ENCODE measurements around the gene PPP2R5E.

The PPP2R5E gene

DNA sequence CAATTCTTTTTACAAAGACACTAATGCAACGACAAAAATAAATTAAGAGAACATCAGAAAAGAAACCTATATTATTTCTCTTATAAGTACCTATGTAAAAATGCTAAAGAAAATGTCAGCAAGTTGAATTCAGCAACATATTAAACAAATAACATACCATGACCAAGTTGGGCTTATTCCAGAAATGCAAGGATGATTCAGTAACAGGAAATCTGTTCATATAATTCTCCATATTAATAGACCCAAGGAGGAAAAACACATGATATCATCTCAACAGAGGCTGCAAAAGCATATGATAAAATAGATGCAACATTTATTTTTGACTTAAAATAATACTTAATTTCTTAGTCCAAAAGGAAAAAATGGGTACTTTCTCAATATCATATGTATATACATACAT lies 199.3 kb downstream of the PPP2R5E start:
- no peak overlapping the region for H3K9ac ChIP-seq (ENCODE audit: low read length)
- no peaks in the 10 kb centered on the region for H3K4me1 ChIP-seq (ENCODE audit: insufficient read depth, low read length, severe bottlenecking)
- H3K79me2 ChIP-seq (ENCODE audit: insufficient read depth, low read length), result no peaks in the 10 kb centered on the region
- no peak overlapping the region for H3K4me3 ChIP-seq (ENCODE audit: low read depth, low read length, poor library complexity, severe bottlenecking)
- no peak for TF ChIP-seq EZH2 (IDR thresholded peaks at IDR 0.05; ENCODE audit: borderline replicate concordance, low read length)
- TF ChIP-seq, protein P1, sequence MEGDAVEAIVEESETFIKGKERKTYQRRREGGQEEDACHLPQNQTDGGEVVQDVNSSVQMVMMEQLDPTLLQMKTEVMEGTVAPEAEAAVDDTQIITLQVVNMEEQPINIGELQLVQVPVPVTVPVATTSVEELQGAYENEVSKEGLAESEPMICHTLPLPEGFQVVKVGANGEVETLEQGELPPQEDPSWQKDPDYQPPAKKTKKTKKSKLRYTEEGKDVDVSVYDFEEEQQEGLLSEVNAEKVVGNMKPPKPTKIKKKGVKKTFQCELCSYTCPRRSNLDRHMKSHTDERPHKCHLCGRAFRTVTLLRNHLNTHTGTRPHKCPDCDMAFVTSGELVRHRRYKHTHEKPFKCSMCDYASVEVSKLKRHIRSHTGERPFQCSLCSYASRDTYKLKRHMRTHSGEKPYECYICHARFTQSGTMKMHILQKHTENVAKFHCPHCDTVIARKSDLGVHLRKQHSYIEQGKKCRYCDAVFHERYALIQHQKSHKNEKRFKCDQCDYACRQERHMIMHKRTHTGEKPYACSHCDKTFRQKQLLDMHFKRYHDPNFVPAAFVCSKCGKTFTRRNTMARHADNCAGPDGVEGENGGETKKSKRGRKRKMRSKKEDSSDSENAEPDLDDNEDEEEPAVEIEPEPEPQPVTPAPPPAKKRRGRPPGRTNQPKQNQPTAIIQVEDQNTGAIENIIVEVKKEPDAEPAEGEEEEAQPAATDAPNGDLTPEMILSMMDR (IDR thresholded peaks at IDR 0.05; ENCODE audit: low read length), result no peak
- no peaks in the 10 kb centered on the region for H3K36me3 ChIP-seq (ENCODE audit: insufficient read depth, low read length)
- no peak overlapping the region for H3K4me2 ChIP-seq (ENCODE audit: low read length)
- no peak overlapping the region for H3K27ac ChIP-seq (ENCODE audit: low read depth, low read length, poor library complexity, severe bottlenecking)
- no peaks in the 10 kb centered on the region for H4K20me1 ChIP-seq (ENCODE audit: insufficient read depth, low read length)
- H3K9me2 ChIP-seq (ENCODE audit: low read depth, low read length), result no peaks in the 10 kb centered on the region
- no peaks in the 10 kb centered on the region for H3F3A ChIP-seq (ENCODE audit: insufficient read depth, low read length)
- no peaks in the 10 kb centered on the region; the same call in 1 of the 2 replicates for H3K27me3 ChIP-seq (ENCODE audit: insufficient read depth, low read length)
- no peaks in the 10 kb centered on the region for H3K9me3 ChIP-seq (ENCODE audit: low read length)
- H2AFZ ChIP-seq (ENCODE audit: low read length), result no peak overlapping the region

DNA sequence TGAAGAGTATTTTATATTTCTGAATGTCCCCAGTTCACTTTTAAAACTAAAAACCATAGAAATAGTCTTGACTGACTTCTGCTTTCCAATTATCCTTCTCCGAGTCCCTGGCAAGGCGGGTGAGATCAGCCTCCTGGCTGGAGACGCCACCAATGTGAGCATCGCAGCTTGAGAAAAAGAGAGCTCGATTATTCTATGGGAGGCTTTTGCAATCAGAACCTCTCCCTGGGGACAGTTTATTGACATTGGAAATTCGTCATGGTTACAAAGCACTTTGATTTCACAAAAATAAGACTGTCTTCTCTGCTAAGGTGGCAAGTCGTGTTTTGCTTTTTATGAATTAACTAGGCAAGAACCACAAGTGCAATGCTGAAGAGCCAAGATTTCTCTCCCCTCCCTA lies 200.8 kb downstream of the PPP2R5E start:
- Histone ChIP-seq H3K4me2 (ENCODE audit: low read length) (no peak overlapping the region), H3K36me3 (ENCODE audit: insufficient read depth, low read length) (no peaks in the 10 kb centered on the region), H4K20me1 (ENCODE audit: insufficient read depth, low read length) (no peaks in the 10 kb centered on the region), H3K27me3 (ENCODE audit: insufficient read depth, low read length) (no peaks in the 10 kb centered on the region), H3K9me3 (ENCODE audit: low read length) (no peaks in the 10 kb centered on the region), H2AFZ (ENCODE audit: low read length) (no peak overlapping the region), H3K9me2 (ENCODE audit: low read depth, low read length) (no peaks in the 10 kb centered on the region), H3F3A (ENCODE audit: insufficient read depth, low read length) (no peaks in the 10 kb centered on the region), H3K4me1 (ENCODE audit: insufficient read depth, low read length, severe bottlenecking) (no peaks in the 10 kb centered on the region), H3K9ac (ENCODE audit: low read length) (no peak overlapping the region), H3K27ac (ENCODE audit: low read depth, low read length, poor library complexity, severe bottlenecking) (no peak overlapping the region), H3K4me3 (ENCODE audit: low read depth, low read length, poor library complexity, severe bottlenecking) (no peak overlapping the region), H3K79me2 (ENCODE audit: insufficient read depth, low read length) (no peaks in the 10 kb centered on the region)
- TF ChIP-seq EZH2 (IDR thresholded peaks at IDR 0.05; ENCODE audit: borderline replicate concordance, low read length), result no peak
- TF ChIP-seq, protein P1 (IDR thresholded peaks at IDR 0.05; ENCODE audit: low read length), result no peak

DNA sequence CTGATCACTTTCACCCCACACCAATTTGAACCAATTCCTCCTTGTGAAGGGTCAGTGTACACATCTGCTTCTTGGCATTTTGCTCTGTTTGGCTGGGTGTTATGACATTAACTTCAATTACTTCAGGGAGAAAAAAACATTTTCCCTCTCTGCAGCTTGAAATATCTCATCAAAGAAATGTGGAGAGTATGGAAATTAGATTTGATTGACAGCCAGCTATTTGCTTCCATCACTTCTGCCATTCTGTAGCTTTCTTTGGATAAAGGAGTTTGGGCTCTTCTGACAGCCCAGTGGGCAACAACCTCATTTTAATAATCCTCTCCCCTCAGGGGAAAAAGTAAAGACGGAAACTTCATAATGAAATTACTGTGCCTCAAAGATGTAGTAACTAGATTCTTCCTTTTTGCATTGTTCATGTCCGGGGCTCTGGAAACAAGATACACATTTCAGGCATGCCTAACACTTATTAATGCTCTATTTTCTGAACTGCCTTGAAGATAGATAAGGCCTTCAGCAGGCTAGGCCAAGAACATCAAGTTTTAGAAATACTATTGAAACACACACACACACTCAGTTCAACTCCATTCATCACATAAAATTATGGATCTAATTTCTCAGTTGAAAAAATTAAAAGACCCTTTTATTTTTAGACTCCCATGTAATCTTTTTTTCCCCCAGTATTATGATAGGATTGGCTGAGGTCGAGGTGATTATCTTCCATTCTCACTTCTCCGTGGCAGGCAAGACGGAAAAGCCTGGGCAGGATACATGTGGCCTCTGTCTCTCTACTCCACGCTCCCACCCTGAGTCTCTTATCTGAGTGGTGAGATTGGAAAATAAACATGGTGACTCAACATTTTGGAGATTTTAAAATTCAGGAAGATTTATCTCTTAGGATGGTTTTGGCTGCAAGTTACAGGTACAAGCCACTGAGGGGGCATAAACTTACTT lies 214.1 kb downstream of the PPP2R5E start:
- no peaks in the 10 kb centered on the region for H3F3A ChIP-seq (ENCODE audit: insufficient read depth, low read length)
- H3K4me1 ChIP-seq (ENCODE audit: insufficient read depth, low read length, severe bottlenecking), result no peaks in the 10 kb centered on the region
- H4K20me1 ChIP-seq (ENCODE audit: insufficient read depth, low read length), result no peaks in the 10 kb centered on the region
- no peaks in the 10 kb centered on the region for H3K9me3 ChIP-seq (ENCODE audit: low read length)
- no peak overlapping the region for H3K4me2 ChIP-seq (ENCODE audit: low read length)
- H3K36me3 ChIP-seq (ENCODE audit: insufficient read depth, low read length), result no peaks in the 10 kb centered on the region
- H3K4me3 ChIP-seq (ENCODE audit: low read depth, low read length, poor library complexity, severe bottlenecking), result no peak overlapping the region
- H3K9ac ChIP-seq (ENCODE audit: low read length), result no peak overlapping the region
- no peak overlapping the region for H3K27ac ChIP-seq (ENCODE audit: low read depth, low read length, poor library complexity, severe bottlenecking)
- no peaks in the 10 kb centered on the region for H3K9me2 ChIP-seq (ENCODE audit: low read depth, low read length)
- H3K27me3 ChIP-seq (ENCODE audit: insufficient read depth, low read length), result no peaks in the 10 kb centered on the region
- TF ChIP-seq EZH2 (IDR thresholded peaks at IDR 0.05; ENCODE audit: borderline replicate concordance, low read length), result no peak
- TF ChIP-seq, protein P1 (IDR thresholded peaks at IDR 0.05; ENCODE audit: low read length), result no peak
- no peak overlapping the region for H2AFZ ChIP-seq (ENCODE audit: low read length)
- H3K79me2 ChIP-seq (ENCODE audit: insufficient read depth, low read length), result no peaks in the 10 kb centered on the region

All from OCI-LY1 (cell line).